Retinal pigment epithelial cell (primary cell): ENCODE results near the gene LSP1.

ENCODE experiments used
- DNase-seq: peaks from one replicate; pipeline ENCODE4 v3.0.0-alpha.2; 2010; ENCODE audit warnings: low read depth
- H3K4me3 ChIP-seq: 2 replicates; pipeline ENCODE4 v1.5.1; 2011; ENCODE audit warnings: mild to moderate bottlenecking, low read length, control low read depth, moderate library complexity
- CTCF ChIP-seq: conservative IDR thresholded peaks from 2 replicates; pipeline ENCODE4 v1.5.1; 2011; ENCODE audit warnings: low read depth, low read length, control low read depth, inconsistent platforms

Gene LSP1

DNA sequence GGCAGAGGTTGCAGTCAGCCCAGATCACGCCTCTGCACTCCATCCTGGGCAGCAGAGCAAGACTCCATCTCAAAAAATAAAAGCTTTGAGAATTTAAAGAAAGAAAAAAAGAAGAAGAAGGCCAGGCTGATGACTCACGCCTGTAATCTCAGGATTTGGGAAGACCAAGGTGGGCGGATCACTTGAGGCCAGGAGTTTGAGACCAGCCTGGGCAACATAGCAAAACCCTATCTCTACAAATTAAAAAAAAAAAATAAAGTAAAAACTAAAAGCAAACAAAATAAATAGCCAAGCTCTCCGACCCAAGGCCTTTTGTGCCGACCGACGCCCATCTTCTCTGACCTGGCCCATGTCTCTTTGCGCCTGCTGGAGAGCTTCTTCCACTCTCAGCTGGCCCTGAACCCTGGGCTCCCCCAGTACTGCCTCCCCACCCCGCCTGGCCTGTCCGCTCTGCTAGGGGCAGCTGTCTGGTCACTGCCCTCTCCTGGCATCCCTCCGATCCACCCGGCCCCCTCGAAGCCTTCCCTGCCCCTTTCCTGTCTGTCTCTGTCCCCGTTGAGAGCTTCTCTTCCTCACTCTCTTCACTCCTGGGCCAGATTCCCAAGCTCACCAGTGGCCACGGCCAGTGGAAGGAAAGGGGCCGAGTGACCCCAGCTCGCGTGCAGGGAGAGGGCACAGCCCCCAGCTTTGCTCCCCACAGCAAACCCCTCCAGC is 4.8 kb upstream of the LSP1 start:
- no peak for TF ChIP-seq CTCF
- no peak for DNase-seq
- no peak overlapping the region for H3K4me3 ChIP-seq

- DNase-seq: no peak
- TF ChIP-seq CTCF: no peak
- H3K4me3 ChIP-seq: no peak overlapping the region
These were observed 4.0 kb upstream of the LSP1 start for GRCh38 chr11:1848640-1849430.

DNA sequence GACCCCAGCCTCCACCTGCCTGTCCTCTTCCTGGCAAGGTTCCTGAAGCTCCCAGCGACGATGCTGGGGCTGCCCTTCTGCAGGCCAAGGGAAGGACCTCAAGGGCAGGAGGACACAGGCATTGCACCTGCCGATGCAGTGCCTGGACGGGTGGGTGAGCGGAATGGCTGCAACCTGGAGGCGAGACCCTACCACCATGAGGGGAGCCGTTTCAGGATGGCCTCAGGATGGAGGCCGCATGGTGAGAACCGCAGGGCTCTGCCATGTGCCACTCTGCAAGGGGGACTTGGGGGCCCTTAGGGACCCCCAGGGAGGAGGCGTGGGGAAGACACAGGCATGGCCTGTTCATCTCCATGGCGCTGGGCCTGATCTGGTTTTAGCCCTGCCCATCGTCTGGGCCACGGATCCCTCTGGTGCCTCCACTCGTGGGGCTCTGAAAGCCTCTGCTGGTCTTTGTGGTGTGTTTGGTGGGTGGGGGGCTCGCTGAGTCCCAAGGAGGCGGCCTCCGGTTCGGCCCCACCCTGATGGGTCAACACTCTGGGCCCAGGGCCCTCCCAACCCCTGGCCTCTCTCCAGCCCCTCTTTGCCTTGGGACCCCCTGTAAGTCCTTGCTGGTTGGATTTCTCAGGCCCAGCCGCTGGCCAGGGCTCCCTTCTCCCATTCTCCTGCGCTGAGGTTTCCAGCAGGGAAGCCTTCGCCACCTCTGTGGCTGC is 1.3 kb upstream of the LSP1 start:
- no peak overlapping the region for H3K4me3 ChIP-seq
- no peak for DNase-seq
- no peak for TF ChIP-seq CTCF

GRCh38 chr11:1852271-1852876 is 510 bp upstream of the LSP1 start:
- H3K4me3 ChIP-seq: no peak overlapping the region
- DNase-seq: no peak
- TF ChIP-seq CTCF: no peak

DNA sequence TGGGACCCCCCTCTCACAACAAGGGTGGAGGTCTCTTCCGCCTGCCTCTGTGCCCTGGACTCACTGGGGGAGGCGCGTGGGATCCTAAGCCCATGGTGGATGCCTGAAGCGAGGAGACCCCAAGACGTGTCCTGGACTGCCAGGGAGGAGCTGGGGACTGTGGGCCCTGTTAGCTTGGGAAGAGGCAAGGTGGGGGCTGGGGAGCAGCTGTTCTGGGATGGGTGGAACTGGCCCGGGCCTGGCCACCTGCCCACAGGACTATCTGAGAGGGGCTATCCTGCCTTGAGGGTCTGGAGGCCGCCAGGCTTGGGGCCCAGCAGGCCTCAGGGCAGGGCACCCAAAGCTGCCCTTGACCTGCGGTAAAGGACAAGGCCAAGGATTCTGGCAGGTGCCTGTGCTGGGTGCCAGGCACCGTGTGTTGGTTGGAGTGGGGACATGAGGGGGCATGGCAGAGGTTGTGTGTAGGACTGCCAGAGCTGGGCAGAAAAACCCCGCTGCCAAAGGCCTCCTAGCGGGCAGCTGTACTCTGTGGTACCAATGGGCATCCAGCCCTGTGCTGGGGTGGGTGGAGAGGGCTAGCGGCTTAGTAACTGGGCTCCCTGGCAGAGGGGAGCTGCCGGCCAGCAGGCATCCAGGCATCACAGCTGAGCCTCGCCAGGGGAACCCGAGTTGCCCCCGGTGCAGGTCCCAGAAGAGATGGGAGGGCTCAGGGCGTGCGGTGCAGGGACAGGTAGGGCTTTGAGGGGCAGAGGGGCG is 670 bp downstream of the LSP1 start:
- no peak for DNase-seq
- no peak overlapping the region for H3K4me3 ChIP-seq
- no peak for TF ChIP-seq CTCF

- no peak for TF ChIP-seq CTCF
- no peak for DNase-seq
- no peak overlapping the region for H3K4me3 ChIP-seq
These were observed 1.5 kb downstream of the LSP1 start for GRCh38 chr11:1854132-1854948.
